NCI-H1694 (cell line): ENCODE data around the gene NTN1.
"Not testable (repeated sequence)": the region's sequence is repeated elsewhere in the genome, so short reads cannot be mapped to it uniquely, and the experiment has no call there.

Source experiments
- DNase-seq: peaks from one replicate; lab custom pipeline; 2025; lab: John Stamatoyannopoulos, UW

The NTN1 gene

DNA sequence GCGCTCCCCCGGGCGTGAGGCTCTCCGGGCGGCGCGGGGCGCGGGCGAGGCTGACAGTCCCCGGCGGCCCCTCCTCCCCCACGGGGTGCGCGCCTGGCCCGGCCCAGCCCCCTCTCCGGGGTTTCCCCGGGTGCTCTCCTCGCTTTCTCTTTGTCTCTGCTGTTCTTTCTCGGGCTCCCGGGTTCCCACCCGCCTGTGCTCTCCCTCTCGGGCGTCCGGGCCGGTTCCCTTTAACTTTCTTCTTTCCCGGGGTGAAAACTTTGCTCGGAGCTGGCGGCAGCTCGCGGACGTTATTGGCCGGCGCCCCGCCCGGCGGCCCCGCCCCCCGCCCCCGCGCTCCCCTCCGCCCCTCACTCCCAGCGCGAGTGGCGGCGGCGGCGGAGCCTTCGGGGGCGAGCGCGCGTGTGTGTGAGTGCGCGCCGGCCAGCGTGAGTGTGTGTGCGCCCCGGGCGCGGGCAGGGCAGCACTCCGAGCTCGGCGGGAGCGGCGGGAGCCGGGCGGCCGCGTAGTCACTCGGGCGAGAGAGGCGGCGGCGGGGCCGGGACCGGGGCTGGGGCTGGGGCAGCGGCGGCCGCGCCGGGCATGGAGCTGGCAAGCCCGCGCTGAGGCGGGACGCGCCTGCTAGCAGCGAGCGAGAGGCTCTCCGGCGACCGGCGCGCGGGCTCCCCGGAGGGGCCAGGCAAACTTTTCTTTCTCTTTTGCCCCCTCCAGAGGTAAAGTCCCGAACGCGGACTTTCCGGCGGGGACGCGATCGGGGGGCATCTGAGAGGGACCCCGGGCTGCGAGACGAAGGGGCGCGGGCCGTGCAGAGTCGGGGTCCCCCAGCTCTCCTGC is at the start of gene NTN1:
Gene NTN1, plus strand, starts transcription at position 353 of the 834 bp plus-strand sequence. CDS start 864 bp downstream, outside the sequence.
- peak; percentile 30 for DNase-seq

- DNase-seq, result no peak
Measured at GRCh38 chr17:8975091-8975725, 46.1 kb upstream of the NTN1 start.

DNA sequence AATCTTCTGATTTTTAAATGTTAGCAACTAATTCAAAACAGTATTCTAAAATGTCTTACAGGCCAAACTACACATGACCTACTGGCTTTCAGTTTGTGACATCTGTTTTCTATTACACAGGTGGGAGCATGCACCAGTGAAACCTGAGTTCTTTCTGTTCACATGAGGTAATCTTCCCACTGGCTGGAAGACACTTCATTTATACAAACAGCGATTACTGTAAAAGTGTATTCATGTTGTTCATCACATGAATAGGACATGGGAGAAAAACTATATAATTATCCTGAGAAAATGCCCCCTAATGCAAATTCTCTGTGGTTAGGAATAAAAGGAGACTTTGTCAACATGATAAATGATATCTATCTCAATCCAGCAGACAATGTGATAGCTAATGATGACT is 44.7 kb upstream of the NTN1 start:
- no peak for DNase-seq

GRCh38 chr17:8979715-8980114 is 41.6 kb upstream of the NTN1 start:
- DNase-seq, result no peak

DNA sequence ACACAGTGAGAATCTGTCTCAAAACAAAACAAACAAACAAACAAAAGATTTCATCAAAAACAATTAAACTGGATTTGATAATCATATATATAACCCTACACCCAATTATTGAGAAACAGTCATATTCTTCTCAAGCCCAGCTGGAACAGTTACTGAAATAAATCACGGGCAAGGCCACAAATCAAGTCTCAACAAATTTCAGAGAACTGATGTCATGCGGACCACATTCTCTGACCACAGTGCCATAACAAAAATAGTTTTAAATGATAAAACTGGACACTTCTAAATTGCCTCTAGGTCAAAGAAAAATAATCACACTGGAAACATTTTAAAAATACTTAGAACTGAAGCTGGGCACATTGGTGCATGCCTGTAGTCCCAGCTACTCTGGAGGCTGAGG is 39.9 kb upstream of the NTN1 start:
- no peak for DNase-seq

- DNase-seq, result not testable (repeated sequence)
Measured at GRCh38 chr17:8984225-8984624, 37.1 kb upstream of the NTN1 start.

- no peak for DNase-seq
Measured at GRCh38 chr17:8985054-8985701, 36.1 kb upstream of the NTN1 start.

DNA sequence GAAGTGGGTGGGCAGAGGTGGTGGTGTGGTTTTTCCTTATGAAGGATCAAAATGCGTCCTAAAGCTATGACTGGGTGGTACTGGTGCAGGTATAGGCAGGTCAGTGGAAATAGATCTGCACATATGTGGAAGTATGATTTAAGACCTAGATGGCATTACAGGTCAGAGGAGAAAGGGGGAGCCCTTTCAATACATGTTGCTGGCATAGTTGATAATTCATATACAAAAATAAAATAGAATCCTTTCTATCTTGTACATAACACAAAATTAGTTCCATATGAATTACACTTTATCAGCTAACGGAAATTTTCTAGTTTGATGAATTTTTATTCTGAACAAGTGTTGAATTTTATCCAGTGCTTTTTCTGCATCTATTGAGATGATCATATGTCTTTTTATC is 35.0 kb upstream of the NTN1 start:
- no peak for DNase-seq

- DNase-seq, result not testable (repeated sequence)
Measured at GRCh38 chr17:8988263-8988935, 32.9 kb upstream of the NTN1 start.

- DNase-seq, result peak; percentile 66
Measured at GRCh38 chr17:8991514-8992285, 29.6 kb upstream of the NTN1 start.

GRCh38 chr17:8994319-8994718 is 27.0 kb upstream of the NTN1 start:
- peak; percentile 58 for DNase-seq

DNA sequence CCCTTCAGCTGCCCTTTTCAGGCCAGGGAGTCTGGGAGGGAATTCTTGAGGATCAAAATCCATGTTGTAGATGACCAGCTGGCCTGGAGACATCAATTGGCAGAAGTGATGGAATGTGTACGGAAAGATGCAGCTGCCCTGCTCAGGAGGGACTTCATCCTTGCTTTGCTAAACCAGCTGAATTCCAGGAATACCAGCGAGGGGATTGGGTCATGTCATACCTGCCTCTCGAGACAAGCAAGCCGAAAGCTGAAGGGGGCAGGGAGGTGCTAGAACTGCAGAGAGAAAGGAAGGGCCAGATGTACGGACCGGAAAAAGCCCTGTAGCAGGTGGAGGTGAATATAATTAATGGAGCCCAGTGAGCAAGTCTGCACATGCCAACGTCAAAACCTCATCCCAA is 25.6 kb upstream of the NTN1 start:
- no peak for DNase-seq

- peak; percentile 37 for DNase-seq
Measured at GRCh38 chr17:8997994-8998628, 23.2 kb upstream of the NTN1 start.

- DNase-seq, result no peak
Measured at GRCh38 chr17:9001559-9001958, 19.8 kb upstream of the NTN1 start.

DNA sequence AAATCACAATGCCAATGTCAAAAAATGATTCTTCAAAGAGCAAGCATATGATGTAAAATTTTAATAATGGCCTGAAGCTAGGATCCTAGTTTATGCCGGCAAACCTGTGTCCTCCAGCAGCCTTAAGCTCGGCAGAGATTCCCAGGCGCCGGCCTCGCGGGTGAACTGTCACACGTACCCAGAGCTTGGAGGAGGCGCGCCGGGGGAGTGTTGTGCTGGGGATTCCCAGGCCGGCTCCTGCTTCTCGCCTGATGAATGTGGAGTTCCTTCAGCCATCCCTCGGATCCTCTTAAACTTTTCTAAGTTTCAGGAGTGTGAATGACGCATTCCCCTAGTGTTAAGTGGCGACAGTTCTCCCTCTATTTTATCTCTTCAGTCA is 19.1 kb upstream of the NTN1 start:
- DNase-seq, result no peak

GRCh38 chr17:9002606-9003354 is 18.5 kb upstream of the NTN1 start:
- no peak for DNase-seq

DNA sequence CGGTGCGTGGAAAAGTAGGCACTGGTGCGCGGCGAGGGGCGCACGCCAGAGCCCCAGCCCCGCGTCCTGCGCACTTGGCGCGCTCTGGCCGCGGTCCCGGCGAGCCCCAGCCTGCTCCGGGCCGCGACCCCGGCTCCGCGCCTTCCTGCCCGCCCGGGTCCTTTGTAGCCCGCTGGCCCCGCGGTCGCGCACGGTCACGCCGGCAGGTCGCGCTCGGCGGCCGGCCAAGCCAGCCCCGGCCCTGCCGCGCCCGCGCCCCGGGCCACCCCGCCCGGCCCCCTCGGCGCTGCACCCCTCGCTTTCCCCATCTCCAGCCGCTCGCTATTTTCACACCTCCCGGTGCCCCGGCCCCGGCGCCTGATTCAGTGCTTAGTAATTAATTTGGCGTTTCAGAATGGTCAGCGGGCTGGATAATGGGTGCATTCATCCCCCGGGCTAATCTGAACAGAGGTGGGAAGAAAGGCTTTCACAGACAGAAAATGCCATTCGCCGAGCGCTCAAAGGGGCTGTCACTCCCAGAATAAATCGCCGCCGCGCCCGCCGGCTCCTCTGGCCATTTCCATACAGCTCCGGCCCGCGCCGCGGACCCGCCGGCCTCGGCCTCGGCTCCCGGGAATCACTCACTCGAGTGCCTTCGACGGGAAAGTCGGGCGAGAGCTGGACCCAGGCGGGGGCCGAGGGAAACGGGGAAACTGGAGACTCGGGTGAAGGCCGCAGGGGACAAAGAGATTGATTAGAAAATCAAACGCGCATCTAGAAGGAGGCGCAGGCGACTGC is 17.8 kb upstream of the NTN1 start:
- DNase-seq, result no peak

- no peak for DNase-seq
Measured at GRCh38 chr17:9004132-9004960, 17.0 kb upstream of the NTN1 start.

- DNase-seq, result no peak
Measured at GRCh38 chr17:9004961-9005285, 16.4 kb upstream of the NTN1 start.
